C4-2B (cell line): ENCODE data around the gene RPSA.
A peak's percentile ranks its signal among the peaks of the same experiment; 100 is the strongest.

Source experiments
- ZFX ChIP-seq: fragments of 450-650 bp; IDR thresholded peaks from 2 replicates; pipeline ENCODE4 v1.6.1; 2017
- TF ChIP-seq, protein P1 (sequence below): fragments of 450-650 bp; conservative IDR thresholded peaks from 2 replicates; pipeline ENCODE4 v1.5.1; 2017; ENCODE audit warnings: mild to moderate bottlenecking

DNA sequence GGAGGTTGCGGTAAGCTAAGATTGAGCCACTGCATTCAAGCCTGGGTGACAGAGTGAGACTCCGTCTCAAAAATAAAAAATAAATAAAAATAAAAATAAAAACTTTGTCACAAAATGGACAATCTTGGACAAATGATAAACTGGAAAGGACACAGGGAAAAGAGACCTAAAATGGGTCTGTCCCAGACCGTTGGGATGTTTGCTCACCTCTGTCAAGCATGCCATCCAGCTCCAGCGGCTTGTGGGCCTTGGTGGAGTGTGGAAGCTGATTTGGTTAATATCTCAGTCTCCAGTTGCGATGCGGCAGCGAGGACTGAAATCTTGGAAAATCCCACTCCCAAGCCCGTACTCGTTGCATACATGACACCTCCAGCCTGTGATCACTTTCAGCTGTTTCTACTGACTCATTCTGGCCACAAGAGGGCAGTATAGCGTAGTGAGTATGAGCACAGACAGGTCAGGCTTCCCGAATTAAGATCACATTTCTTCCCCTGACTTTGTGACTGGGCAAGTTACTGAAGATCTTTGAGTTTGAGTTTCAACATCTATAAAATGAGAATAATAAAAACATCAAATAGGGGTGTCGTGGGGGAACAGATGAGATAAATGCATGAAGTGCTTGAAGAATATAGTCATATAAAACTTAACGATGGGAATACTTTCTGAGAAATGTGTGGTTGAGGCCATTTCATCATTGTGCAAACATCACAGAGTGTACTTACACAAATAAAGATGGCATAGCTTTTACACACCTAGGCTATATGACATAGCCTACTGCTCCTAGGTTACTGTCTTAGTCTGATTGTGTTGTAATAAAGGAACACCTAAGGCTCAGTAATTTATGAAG lies 41.3 kb downstream of the RPSA start:
- TF ChIP-seq, protein P1, sequence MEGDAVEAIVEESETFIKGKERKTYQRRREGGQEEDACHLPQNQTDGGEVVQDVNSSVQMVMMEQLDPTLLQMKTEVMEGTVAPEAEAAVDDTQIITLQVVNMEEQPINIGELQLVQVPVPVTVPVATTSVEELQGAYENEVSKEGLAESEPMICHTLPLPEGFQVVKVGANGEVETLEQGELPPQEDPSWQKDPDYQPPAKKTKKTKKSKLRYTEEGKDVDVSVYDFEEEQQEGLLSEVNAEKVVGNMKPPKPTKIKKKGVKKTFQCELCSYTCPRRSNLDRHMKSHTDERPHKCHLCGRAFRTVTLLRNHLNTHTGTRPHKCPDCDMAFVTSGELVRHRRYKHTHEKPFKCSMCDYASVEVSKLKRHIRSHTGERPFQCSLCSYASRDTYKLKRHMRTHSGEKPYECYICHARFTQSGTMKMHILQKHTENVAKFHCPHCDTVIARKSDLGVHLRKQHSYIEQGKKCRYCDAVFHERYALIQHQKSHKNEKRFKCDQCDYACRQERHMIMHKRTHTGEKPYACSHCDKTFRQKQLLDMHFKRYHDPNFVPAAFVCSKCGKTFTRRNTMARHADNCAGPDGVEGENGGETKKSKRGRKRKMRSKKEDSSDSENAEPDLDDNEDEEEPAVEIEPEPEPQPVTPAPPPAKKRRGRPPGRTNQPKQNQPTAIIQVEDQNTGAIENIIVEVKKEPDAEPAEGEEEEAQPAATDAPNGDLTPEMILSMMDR: peak; percentile 88
- TF ChIP-seq ZFX: no peak
